GM23338 (cell line): Measurements from ENCODE around the gene AGAP5.
"Not testable (repeated sequence)": the region's sequence is repeated elsewhere in the genome, so short reads cannot be mapped to it uniquely, and the experiment has no call there.

Source experiments
- CREB1 ChIP-seq: fragments of 250-450 bp; sonication (Bioruptor Pico); IDR thresholded peaks from 2 replicates; pipeline ENCODE4 v1.5.0; 2020; ENCODE audit warnings: low read depth, mild to moderate bottlenecking, moderate library complexity
- CTCF ChIP-seq, 2 experiments: fragments of 200-600 bp in 1 of 2; sonication (generic) in 1 of 2; conservative IDR thresholded peaks; 2 replicates each; pipeline versions ENCODE4 v1.5.1 to v1.6.1; 2016 to 2017; ENCODE audit warnings: antibody characterized with exemption in 2 of 2, low read depth in 2 of 2, mild to moderate bottlenecking in 2 of 2, moderate library complexity in 1 of 2
- ETS1 ChIP-seq: IDR thresholded peaks from 2 replicates; pipeline ENCODE4 v1.6.1; 2016; ENCODE audit warnings: antibody characterized with exemption
- EZH2 ChIP-seq: fragments of 200-600 bp; sonication (generic); IDR thresholded peaks from one replicate; pipeline ENCODE4 v1.8.0; 2017; ENCODE audit warnings: antibody characterized with exemption, mild to moderate bottlenecking, low read depth; ENCODE audit not compliant: unreplicated experiment
- EZH2phosphoT487 ChIP-seq: fragments of 200-600 bp; sonication (generic); IDR thresholded peaks from one replicate; pipeline ENCODE4 v1.8.1; 2018; ENCODE audit warnings: antibody characterized with exemption; ENCODE audit not compliant: unreplicated experiment
- JUNB ChIP-seq: IDR thresholded peaks from one replicate; pipeline ENCODE4 v1.6.1; 2016; ENCODE audit warnings: antibody characterized with exemption; ENCODE audit not compliant: unreplicated experiment
- NANOG ChIP-seq: IDR thresholded peaks from 2 replicates; pipeline ENCODE4 v1.6.1; 2016; ENCODE audit warnings: antibody characterized with exemption, borderline replicate concordance
- POLR2AphosphoS5 ChIP-seq: IDR thresholded peaks from 2 replicates; pipeline ENCODE4 v1.6.1; 2016; ENCODE audit warnings: antibody characterized with exemption, low read depth
- STAT1 ChIP-seq: IDR thresholded peaks from one replicate; pipeline ENCODE4 v1.6.1; 2016; ENCODE audit warnings: antibody characterized with exemption; ENCODE audit not compliant: unreplicated experiment
- ZNF114 ChIP-seq: fragments of 250-450 bp; sonication (Bioruptor Pico); IDR thresholded peaks from 2 replicates; pipeline ENCODE4 v1.5.0; 2020; ENCODE audit warnings: mild to moderate bottlenecking, moderate library complexity
- TF ChIP-seq, protein P1 (sequence below): IDR thresholded peaks from one replicate; pipeline ENCODE4 v1.6.1; 2018; ENCODE audit warnings: antibody characterized with exemption; ENCODE audit not compliant: unreplicated experiment

DNA sequence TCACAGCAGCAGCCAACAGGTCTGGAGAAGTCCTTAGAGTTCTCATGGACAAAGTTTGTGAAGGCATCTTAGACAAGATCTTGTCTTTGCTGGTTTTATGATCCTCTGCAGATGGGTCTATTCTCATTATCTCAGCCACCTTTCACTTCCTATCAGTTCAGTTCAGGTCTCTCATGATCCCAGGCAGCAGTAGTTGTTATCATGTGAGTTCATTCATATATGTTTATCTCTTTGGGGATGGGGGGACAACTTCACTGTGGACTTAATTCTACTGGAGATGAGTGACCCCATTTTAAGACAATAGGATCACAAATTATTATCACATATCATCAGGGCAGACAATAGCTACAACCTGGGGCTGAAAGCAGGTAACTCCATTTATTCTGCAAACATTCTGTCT, 6.0 kb upstream of the AGAP5 start:
- TF ChIP-seq CTCF (conservative IDR thresholded peaks at IDR 0.05; ENCODE audit: low read depth in 2 of 2); EZH2; POLR2AphosphoS5; CREB1 (CRISPR knock-in tag); EZH2phosphoT487; NANOG; JUNB; STAT1; ZNF114 (CRISPR knock-in tag); ETS1: not testable (repeated sequence)
- TF ChIP-seq, protein P1, sequence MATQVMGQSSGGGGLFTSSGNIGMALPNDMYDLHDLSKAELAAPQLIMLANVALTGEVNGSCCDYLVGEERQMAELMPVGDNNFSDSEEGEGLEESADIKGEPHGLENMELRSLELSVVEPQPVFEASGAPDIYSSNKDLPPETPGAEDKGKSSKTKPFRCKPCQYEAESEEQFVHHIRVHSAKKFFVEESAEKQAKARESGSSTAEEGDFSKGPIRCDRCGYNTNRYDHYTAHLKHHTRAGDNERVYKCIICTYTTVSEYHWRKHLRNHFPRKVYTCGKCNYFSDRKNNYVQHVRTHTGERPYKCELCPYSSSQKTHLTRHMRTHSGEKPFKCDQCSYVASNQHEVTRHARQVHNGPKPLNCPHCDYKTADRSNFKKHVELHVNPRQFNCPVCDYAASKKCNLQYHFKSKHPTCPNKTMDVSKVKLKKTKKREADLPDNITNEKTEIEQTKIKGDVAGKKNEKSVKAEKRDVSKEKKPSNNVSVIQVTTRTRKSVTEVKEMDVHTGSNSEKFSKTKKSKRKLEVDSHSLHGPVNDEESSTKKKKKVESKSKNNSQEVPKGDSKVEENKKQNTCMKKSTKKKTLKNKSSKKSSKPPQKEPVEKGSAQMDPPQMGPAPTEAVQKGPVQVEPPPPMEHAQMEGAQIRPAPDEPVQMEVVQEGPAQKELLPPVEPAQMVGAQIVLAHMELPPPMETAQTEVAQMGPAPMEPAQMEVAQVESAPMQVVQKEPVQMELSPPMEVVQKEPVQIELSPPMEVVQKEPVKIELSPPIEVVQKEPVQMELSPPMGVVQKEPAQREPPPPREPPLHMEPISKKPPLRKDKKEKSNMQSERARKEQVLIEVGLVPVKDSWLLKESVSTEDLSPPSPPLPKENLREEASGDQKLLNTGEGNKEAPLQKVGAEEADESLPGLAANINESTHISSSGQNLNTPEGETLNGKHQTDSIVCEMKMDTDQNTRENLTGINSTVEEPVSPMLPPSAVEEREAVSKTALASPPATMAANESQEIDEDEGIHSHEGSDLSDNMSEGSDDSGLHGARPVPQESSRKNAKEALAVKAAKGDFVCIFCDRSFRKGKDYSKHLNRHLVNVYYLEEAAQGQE, result not testable (repeated sequence)
